ENCODE measurements around the gene CDHR1. TPM values are rescaled to one million over a fixed set of nuclear protein-coding genes. Genes with fewer than 3 reads are reported as not detected.
A peak's percentile ranks its signal among the peaks of the same experiment; 100 is the strongest.

The CDHR1 gene
- total RNA-seq, 1 experiment from 2014 or later: not detected

- no peak for DNase-seq (ENCODE audit: low read depth)
Measured at GRCh38 chr10:84198206-84198915, 4.0 kb downstream of the CDHR1 start.

GRCh38 chr10:84200537-84201243 is 6.4 kb downstream of the CDHR1 start:
- DNase-seq (ENCODE audit: low read depth): no peak

DNA sequence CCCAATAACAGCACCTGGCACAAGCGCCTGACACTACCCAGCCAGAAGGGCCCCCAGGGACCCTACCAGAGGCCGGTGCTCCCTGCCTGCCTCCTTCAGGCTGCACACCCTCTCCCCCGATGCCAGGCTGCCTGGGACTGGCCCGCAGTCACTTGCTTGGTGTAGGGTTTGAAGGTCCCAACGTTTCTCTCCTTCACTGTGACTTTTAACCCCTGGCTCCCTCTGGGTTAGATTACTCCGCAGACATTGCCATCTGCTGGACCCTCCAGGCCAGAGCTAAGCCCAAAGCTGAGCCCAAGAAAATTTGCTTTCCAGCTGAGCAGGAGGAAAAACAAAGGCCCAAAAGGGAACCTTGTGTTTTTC is 6.9 kb downstream of the CDHR1 start:
- DNase-seq (ENCODE audit: low read depth): no peak

DNA sequence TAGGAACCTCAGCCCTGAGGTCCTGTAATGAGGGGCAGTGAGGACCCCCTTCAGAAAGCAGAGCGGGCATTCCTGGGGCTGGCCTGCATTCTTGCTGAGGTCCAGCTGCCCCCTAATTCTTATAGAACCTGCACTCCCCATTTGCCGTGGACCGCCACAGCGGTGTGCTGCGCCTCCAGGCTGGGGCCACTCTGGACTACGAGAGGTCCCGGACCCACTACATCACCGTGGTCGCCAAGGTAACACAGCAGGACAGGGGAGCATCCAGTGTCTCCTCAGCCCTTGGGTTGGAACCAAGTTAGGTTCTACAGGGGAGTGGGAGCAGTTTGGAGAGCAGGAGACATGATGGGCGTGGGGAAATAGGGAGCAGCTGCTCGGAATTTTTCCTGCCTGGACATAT is 7.3 kb downstream of the CDHR1 start:
- no peak for DNase-seq (ENCODE audit: low read depth)

DNA sequence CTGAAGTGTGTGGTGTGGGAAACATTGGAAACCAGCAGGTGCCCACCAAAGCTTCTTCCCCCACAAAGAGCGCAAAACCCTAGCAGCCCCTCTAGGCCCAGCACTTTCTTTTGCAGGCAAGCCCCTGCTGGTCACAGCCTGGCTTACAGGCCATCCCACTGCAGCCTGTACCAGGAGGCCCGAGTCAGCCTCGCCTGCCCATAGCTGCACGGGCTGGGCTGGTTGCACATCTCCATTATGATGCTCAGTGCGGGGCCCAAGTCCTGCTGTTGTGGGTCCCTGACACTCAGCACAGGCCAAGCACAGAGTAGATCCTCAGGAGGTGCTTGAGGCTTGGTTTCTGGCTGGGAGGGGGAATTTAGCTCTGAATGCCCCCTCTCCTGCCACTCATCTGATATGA is 8.0 kb downstream of the CDHR1 start:
- no peak for DNase-seq (ENCODE audit: low read depth)

DNA sequence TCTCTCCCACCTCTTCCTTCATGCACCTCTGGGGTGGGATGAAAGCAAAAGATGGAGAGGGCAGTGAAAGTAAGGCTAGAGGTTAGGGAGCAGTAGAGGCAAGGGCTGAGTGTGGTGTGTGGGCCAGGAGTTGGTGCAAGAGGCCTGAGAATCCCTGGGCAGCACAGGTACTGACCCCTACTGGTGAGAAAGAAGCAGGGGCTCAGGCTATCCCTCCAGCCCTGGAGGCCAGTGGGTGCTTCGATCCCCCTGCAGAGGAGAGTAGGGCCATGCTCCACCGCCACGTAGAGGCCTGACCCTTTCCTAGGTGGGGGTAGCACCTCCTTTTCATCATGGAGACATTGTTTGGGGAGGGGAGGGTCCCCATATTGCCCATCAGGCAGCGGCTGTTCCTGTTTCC is 9.8 kb downstream of the CDHR1 start:
- DNase-seq (ENCODE audit: low read depth): peak; percentile 8

DNA sequence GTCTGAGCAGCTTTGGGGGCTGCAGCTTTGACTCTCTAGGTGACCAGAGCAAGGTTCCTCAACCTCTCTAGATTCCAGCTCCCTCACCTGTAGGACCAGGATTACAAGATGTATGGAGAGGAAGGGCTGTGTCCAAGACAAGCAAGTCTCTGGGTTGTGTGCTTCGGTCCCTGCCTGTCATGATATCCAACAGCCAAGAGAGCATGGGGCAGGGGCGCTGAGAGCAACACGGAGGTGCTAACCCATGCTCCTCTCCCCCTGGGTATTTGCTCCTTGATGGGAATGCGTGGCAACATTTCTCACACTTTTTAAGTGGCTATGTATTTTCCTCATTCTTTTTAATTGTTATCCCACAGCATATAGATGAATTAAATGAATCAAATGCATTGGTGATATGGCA is 10.3 kb downstream of the CDHR1 start:
- no peak for DNase-seq (ENCODE audit: low read depth)

DNA sequence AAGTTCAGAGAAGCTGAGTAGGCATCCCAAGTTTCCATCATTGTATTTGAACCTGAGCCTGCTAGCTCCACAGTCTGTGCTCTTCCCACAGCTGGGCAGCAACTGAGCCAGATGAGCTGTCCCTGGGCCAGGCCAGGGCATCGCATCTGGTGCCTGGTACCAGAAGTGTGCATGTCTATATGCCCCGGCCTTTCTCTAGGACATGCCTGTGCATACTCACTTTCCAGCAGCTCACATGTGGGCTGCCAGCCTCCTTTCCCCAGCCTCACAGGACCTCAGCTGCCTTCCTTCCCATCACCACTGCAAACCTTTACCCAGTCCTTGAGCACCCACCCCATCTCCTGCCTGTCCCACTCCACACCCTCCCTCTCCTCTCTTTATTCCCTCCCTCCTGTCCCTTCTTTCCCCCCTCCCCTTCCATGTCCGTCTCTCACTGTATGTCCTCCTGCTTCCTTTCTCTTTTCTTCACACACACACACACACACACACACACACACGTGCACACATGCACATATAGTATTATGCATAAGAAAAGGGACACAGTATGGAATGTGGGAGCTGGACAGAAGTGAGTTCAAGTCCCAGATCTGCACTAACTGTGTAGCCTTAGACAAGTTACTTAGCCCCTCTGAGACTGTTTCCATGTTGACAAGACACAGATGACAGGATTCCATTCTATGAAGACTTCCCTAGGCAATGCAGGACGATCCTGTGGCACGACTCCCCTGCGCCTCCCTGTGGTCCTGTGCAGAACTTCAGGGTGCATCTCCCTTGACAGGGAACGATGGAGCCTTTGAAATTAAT is 10.9 kb downstream of the CDHR1 start:
- DNase-seq (ENCODE audit: low read depth): peak; percentile 52

DNA sequence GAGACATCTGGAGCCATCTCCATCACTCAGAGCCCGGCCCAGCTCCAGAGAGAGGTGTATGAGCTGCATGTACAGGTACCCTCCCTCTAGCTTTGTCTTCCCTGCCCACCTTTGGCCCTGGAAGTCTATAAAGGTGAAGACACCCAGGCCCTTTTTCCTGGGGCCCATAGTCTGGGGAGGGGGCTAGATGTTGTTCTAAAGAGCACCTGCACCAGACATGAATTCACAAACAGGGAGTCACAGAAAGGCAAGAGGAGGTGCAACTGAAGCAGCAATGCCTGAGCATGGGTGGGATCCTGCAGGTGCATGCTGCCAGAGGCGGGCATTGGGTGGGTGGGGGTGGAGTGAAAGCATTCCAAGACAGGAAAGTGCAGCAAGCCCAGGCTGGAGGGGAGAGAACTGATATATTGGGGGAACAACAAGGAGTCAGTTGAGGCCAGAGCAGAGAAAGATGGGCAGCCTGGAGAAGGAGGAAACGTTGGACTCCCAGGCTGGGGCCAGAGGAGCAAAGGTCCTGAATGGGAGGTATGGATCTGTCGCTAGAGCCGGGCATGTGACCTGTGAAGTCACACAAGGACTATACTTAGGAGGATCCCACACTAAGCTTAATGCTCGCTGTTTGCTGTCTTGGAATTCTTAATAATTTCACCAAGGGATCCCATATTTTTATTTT is 11.7 kb downstream of the CDHR1 start:
- DNase-seq (ENCODE audit: low read depth): no peak

GRCh38 chr10:84208023-84208422 is 13.7 kb downstream of the CDHR1 start:
- DNase-seq (ENCODE audit: low read depth): no peak

- no peak for DNase-seq (ENCODE audit: low read depth)
Measured at GRCh38 chr10:84211566-84211965, 17.2 kb downstream of the CDHR1 start.

DNA sequence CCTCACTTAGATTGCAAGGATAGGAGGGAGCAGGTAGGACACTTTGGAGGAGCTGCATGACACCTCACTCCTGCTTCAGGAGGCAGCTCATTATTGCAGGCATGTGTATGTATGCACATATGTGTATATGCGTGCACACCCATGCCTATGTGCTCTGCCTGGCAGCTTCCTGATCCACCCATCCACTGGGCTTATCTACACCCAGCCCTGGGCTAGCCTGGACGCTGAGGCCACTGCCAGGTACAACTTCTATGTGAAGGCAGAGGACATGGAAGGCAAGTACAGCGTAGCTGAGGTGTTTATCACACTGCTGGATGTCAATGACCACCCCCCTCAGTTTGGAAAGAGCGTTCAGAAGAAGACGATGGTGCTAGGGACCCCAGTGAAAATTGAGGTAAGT is 17.7 kb downstream of the CDHR1 start:
- DNase-seq (ENCODE audit: low read depth): no peak

DNA sequence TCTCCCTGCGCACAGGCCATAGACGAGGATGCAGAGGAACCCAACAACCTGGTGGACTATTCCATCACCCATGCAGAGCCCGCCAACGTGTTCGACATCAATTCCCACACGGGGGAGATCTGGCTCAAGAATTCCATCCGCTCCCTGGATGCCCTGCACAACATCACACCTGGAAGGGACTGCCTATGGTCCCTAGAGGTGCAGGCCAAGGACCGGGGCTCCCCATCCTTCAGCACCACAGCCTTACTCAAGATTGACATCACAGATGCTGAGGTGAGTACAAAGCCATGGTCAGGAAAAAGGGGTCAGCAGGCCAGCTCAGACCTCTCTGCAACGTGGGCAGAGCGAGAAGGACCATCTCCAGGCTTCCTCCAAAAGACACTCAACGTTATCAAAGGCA is 18.7 kb downstream of the CDHR1 start:
- DNase-seq (ENCODE audit: low read depth): no peak

GRCh38 chr10:84214046-84214572 is 19.8 kb downstream of the CDHR1 start:
- no peak for DNase-seq (ENCODE audit: low read depth)

DNA sequence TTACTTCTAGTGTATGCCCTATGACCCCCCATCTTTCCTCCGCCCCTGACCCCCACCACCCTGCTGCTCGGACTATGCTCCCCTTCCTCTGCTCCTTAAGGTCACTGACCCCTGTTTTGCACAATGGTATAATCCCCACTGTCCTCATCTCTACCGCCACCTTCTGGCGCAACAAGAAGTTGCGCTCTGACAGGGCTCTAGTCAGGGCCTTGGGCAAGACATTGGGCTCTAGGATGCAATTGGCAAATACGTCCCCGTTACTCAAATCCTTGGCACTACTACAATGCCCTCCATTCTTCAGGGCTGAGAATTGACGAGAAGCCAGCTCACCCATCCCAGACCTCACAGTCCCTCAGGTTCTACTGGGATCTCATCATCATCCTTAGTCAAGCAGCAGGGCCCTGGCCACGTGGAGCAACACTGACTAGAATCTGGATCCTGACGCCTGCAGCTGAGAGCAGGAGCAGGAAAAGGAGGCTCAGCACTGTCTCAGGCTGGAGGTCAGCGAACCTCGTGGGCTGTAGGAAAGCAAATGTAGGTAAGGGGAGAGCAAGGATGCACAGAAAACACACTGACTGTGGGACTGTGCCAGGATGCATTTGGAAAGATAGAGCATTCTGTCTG is 20.4 kb downstream of the CDHR1 start:
- DNase-seq (ENCODE audit: low read depth): no peak

- no peak for DNase-seq (ENCODE audit: low read depth)
Measured at GRCh38 chr10:84216834-84217233, 22.5 kb downstream of the CDHR1 start.

DNA sequence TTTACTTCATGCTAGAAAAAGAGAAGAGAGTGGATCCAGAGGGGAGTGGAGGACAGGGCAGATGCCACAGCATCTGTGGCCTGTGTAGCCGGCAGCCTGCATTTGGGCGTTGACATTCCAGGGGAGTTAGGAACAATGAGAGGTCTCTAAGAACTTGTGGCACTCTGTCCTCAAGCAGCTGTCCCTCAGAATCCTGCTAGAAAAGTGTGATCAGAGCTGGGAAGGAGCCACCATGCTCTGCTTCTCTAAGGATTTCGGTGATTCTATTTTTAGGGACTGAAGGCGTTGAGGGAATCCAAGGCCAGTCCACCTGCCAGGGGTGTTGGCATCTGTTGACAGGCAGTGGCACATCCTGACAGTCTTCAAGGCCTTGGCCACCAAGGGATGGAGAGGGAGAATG is 23.4 kb downstream of the CDHR1 start:
- no peak for DNase-seq (ENCODE audit: low read depth)

- no peak for DNase-seq (ENCODE audit: low read depth)
Measured at GRCh38 chr10:84221916-84222315, 27.6 kb downstream of the CDHR1 start.

- DNase-seq (ENCODE audit: low read depth): no peak
Measured at GRCh38 chr10:84224411-84225028, 30.2 kb downstream of the CDHR1 start.

DNA sequence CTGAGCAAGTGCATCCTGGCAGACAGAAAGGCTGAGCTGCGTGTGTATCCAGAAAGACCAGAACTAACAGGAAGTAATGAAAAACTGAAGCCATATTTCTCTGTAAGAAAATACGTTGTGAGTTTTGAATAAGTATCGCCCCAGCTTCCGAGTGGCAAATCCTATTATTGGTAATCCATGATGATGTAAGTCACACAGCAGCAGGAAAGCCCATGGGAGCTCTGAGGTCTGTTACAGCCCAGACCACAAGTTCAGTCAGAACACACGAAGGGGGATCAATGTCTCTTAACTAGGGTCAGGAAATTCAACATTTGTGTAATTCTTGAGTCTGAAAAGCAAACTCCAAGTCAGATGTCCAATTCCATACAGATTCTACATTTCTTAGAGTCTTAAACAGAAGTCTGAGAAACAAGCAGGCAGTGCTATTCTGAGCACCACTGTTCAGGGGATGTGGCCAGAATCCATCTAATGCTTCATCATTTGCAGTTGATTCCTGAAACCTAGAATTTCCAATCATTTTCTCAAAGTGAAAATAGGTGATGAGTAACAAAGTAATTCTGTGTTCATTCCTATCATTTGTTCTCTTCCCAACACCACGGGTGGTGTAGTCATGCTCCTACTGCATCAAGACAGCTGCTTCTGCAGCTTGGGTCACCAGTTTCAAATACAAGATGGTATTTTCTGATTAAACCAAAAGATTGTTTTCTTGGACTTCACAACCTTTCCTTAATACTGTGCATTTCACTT is 31.3 kb downstream of the CDHR1 start, which contains the start of gene LRIT2:
Gene LRIT2 (minus strand): TSS at position 118 of the 747 bp plus-strand sequence. CDS start 24 bp downstream, at position 94.
- DNase-seq (ENCODE audit: low read depth): no peak

Data from HT1080 (cell line).